NCI-H146 treated with DMSO at 0.1 percent for 48 hours (cell line): ENCODE results near the gene WNT1.

ENCODE experiments used
- DNase-seq: peaks from one replicate; lab custom pipeline; 2025; ENCODE audit not compliant: unreplicated experiment; lab: John Stamatoyannopoulos, UW

Gene WNT1

DNA sequence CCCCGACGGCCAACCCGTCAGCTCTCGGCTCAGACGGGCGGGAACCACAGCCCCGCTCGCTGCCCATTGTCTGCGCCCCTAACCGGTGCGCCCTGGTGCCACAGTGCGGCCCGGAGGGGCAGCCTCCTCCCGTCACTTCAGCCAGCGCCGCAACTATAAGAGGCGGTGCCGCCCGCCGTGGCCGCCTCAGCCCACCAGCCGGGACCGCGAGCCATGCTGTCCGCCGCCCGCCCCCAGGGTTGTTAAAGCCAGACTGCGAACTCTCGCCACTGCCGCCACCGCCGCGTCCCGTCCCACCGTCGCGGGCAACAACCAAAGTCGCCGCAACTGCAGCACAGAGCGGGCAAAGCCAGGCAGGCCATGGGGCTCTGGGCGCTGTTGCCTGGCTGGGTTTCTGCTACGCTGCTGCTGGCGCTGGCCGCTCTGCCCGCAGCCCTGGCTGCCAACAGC lies at the start of gene WNT1:
TSS of gene WNT1 (plus strand) at position 32 of the 450 bp plus-strand sequence. CDS start at position 361, 329 bp downstream.
- no peak for DNase-seq

DNA sequence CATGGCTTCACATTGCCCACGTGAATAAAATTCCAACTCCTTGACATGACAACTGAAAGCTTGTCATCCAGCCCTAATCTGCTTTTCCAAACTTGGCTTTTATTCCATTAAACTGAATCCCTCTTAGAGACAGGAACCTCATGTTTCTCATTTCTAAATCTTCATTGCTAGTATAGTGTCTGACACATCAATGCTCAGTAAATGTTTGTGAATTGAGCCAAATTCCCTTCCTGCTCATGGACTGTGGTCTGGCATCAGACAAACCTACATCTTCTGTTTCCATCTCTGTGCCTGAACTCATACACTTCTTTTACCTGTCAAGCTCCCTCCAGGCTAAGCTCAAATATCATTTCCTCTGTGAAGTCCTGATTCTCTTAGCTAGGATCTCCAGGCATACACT lies 48.6 kb upstream of the WNT1 start:
- no peak for DNase-seq

DNA sequence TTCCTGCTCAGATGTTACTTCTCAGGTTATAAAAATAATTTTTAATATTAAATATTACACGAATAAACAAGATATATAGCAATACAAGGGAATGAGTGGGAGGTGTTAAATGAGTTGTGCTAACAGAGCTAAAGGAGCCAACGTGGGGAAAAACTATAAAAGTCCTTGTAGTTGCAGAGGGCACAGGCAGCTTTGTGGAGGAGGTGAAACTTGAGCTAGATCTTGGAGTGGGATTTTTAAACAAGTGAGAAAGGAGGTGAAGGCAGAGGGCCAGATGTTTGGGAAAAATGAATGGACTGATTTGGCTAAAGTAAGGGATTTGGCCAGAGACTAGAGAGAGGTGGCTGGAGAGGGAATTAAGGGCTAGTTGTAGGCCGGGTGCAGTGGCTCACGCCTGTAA lies 47.6 kb upstream of the WNT1 start:
- no peak for DNase-seq

DNA sequence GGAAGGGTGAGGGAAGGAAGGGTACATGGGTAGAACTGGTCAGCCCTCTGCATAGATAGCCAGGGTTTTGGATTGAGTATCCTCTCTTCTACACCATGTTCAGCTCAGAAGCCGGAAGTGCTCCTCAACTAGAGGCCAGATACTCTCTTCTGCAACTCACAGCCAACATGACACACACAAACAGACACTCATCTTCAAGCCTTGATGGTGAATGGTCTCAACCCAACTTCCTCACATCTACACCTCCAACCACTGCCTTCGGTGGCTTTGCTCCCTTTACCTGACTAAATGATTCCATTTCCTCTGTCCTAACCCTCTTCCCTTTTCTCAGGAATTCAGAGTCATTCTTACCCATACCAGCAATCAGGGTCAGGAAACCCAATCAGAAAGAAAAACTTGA lies 45.2 kb upstream of the WNT1 start:
- DNase-seq: no peak

DNA sequence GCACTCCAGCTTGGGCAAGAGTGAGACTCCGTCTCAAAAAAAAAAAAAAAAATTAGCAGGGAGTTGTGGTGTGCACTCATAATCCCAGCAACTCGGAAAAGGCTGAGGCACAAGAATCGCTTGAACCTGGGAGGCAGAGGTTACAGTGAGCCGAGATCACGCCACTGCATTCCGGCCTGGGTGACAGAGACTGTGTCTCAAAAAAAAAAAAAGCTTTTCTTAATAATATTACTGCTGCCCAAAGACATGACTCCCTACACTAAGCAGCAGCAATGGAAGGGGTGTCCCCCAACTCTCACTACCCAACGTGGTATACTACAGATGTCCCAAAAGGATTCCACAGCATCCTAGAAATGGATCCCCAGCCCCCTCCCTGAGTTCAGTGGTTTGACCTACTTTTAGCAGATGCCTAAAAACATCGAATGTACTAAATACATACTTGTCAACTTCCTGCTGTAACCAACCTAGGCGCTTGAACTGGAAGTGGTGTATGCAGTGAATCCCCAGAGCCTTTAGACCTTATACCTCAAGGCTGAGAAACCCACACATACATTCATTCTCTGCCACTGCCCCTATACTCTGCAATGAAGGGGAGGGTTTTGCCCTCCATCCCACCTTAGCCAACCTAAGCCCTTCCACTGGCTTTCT lies 44.3 kb upstream of the WNT1 start:
- DNase-seq: no peak

DNA sequence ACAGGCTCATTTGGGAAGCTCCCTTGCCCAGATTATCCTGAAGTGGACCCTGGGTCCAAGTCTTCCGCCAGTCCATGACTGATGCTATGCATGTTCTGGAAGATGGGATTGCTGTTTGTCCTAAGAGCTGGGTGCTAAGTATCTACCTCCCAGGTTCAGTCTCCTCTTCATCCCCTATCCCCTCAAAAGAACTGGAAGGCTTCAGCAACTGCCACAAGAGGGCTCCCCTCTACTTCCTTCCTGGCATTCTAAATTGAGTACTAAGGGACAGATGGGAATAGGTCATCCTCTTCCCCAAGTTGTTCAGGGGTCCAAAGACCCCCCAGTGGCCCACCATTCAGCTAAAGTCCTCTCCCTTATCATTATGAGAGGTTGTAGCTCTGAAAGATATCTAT lies 43.8 kb upstream of the WNT1 start:
- DNase-seq: no peak

DNA sequence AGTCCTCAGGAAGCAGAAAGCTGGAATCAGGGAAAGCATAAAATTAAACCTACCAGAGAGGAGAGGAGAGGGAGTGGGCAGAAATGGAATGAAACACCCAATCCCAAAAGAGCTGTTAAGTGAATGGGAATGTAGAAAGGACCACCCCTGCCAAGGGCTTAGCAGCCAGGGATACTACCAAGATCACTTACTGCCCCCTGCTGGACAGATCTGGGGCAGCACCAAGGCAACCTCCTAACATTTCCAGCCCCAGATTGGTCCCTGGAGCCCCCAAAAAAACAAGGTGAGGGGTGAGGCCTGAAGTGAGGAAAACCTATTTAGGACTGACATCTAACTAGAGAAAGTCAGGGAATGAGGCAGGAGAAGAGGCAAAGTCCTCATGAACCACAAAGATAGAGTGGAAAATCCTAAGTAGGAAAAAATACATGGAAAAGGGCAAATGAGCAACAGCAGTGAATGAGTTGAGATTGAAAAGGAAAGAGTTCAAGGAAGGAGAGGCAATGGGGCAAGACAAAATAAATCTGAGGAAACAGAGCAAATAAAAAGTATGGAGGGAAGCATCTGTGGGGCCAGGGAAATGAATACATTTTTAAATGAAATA lies 41.6 kb upstream of the WNT1 start:
- DNase-seq: peak; percentile 34

DNA sequence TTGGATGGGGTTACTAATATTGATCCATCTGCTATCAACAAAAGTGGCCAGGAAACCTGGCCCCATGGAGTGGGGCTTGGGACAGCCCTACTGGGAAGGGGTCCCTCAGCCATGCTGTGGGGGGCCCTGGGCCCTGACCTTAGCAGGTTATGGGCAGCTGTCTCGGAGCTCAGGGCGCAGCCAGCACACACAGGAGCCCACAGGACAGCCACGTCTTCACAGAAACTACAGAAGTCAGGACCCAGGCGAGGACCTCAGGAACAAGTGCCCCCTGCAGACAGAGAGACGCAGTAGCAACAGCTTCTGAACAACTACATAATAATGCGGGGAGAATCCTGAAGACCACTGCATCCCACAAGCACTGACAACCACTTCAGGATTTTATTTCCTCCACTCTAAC lies 41.0 kb upstream of the WNT1 start:
- no peak for DNase-seq

DNA sequence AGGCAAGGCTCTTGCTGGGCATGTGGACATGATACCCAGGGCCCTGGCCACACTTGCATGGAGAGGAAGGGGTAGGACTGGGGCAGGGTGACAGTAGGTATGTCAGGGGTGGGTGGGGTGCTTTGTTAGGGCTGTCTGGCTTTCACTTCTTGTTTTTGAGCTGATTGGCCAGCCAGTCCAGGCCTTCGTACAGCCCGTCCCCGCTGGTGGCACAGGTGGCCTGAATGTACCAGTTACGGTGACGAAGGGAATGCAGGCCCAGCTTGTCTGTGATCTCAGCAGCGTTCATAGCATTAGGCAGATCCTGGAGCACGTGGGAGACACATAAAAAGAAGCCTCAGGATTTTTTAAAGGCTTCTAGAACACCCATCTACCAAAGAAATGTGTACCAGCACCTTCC lies 39.3 kb upstream of the WNT1 start:
- no peak for DNase-seq

DNA sequence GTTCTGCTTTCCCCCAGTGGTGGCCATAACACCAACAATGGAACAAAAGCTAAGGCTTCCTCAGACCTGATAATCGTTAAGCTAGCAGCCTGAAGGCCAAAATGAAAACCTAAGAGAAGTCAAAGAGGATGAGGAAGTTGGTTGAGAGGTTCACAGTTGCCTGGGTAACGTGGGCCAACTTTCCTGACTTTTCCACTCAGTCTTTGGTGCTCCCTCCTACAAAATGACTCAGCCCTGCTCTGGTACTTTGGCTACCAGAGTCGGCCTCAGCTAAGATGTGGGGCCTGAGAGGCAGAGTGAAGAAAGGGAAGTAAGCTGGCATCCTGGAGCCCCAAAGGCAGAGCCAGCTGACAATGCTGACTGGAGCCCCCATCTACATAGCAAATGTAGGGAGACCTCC lies 37.9 kb upstream of the WNT1 start:
- no peak for DNase-seq

DNA sequence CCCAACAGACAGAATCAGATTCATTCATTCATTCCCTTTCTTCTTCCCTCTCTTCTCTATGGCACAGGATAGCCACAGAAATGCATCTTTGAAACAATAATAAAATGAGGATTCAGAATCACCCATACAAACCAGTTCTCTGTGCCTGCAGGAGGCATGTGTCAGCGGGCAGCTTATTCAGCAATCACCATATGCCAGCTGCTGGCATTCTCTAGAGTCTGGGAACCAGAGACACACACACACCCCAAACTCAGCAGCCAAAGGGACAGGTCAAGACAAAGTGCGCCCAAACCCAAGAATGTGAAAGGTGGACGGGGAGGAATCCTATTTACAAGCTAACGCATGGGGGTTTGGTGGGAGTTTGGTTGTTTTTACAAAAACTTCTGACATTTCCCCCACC lies 34.9 kb upstream of the WNT1 start:
- DNase-seq: no peak

DNA sequence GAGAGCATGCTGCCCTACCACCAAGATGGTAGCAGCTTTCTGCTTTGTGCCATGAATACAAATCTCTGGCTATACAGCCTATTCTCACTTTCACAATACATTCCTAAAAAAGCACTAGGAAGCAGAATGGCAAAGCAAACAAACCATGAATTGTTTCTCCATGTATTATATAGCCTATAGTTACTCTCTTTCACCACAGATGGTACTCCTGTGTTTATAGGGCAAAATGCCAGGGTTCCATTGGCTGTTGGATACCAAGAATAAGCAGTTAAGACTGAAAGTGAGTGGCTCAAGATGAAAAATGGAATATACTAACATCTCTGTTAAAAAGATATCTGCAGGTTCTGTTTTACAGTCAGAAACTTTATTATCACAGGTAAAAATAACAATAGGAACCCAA lies 31.9 kb upstream of the WNT1 start:
- DNase-seq: peak; percentile 16

DNA sequence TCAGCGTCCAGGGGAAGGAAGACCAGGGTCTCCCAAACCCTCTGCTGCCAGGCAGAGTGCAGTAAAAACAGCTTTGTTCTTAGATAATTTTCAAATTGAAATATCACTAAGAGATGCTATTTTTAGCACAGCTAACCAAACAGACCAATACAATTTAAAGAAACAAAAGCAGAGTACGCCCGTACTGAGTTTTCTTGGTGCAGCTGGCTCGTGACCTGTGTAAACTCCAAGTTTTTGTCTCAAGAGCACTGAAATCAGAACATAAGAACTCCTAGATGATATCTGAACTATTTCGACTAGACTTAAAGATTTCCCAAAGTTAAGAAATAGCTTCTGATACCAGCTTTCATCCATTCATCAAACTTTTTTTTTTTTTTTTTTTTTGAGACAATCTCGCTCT lies 31.2 kb upstream of the WNT1 start:
- no peak for DNase-seq

DNA sequence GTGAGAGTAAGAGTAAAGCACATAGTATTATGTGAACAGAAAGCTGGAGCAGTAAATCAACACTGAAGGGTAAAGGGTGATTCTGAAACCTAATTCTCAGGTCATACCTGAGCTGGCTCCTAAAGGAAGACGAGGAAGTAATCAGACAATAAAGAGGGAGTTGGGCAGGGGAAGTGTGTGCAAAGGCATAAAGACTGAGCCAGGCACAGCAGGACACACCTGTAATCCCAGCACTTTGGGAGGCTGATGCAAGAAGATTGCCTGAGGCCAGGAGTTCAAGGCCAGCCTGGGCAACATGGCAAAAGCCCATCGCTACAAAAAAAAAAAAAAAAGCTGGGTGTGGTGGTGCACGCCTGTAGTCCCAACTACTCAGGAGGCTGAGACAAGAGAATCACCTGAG lies 30.4 kb upstream of the WNT1 start:
- no peak for DNase-seq

DNA sequence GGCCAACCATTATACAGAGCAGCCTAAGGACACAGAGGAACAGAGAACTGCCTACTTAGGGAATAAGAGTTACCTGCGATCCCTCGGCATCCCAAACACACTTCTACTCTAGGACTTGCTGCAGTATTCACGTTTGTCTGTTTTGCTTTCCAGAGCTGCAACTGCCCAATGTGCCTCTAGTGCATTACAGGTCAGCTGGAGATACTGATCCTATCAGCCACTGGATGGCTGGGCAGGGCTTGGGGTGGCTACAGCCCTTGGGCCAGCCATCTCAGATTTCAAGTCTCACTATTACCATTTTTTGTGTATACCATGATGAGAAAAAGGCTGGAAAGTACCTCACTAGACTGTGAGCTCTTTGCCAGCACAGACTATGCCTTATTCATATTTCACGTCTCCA lies 25.4 kb upstream of the WNT1 start:
- DNase-seq: no peak

DNA sequence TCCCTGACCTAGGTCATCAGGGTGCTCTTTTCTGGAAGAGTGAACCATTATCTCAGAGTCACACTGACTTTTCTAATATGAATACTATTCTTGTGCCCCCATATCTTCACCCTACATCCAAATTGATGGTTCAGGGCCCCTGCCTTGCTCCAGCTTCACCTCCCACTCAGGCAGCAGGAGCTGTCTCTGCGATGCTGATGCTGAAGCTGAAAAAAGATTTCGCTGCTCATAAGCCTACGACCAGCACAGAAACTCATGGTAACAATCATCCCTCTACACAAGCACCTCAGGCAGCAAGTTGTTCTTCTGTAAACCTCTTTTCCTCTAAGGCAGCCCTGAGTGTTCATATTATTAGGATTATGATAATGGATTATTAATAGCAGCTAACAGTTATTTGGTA lies 24.1 kb upstream of the WNT1 start:
- DNase-seq: no peak

DNA sequence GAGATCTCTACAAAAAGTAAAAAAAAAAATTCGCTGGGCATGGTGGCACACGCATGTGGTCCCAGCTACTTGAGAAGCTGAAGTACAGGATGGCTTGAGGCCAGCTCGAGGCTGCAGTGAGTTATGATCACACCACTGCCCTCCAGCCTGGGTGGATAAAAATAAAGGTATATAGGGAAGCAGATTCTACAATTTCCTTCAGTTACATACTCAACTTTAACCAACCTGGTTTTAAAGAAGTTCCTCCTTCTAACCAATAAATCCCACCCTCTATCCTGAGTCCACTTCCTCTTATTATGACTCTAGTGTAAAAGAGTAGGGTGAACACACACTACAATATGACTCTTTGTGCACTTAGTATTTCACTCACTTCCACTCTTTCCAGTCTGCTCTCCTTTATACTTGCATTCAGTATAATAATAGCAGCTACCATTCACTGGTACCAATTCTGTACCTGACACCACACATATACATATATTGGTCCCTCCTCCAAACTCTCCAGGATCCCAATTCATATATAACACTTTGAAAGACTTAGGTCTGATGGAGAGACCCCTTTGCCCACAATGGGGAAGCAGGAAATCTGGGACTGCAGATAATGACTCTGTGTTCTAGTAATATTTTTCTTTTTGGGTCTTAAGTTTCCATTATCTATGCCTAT lies 23.2 kb upstream of the WNT1 start:
- no peak for DNase-seq

DNA sequence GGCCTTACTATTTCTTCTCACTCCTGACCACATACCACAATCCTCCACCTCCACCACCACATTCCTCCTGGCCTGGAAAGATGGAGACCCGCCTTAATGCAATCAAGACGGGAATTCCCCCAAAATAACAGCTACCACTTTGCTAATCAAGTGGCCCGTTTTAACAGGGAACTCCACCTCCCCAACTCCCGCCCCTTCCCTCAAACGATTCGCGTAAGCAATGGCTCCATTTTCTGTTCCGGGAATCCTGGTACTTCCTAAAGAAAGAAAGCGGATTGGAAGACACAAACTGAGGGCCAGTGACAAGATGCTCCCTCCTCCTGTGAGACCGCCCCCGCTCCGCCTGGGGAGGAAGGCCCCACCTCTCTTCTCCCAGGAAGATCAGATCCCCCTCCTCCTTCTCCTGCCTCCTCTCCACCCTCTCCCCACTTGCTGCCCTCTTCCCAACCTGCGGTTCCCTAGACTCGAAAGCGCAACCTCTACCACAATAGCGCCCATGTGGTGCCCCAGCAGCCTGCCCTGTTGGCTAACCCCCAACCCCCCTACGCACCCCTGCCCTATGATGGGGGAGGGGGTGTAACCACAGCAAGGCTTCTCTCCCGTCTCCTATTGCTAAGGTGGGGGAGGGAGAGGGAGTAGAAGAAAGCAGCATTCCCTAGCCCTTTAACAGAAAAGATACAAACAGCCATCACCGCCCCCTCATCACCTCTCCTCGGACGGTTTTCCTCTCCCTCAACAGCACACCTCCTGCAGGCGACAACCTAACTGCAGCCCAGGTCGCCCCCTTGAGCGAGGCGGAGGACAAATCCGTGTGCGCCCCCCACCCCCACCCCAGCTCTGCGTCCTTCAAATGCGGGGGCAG lies 21.6 kb upstream of the WNT1 start:
- DNase-seq: peak; percentile 93

DNA sequence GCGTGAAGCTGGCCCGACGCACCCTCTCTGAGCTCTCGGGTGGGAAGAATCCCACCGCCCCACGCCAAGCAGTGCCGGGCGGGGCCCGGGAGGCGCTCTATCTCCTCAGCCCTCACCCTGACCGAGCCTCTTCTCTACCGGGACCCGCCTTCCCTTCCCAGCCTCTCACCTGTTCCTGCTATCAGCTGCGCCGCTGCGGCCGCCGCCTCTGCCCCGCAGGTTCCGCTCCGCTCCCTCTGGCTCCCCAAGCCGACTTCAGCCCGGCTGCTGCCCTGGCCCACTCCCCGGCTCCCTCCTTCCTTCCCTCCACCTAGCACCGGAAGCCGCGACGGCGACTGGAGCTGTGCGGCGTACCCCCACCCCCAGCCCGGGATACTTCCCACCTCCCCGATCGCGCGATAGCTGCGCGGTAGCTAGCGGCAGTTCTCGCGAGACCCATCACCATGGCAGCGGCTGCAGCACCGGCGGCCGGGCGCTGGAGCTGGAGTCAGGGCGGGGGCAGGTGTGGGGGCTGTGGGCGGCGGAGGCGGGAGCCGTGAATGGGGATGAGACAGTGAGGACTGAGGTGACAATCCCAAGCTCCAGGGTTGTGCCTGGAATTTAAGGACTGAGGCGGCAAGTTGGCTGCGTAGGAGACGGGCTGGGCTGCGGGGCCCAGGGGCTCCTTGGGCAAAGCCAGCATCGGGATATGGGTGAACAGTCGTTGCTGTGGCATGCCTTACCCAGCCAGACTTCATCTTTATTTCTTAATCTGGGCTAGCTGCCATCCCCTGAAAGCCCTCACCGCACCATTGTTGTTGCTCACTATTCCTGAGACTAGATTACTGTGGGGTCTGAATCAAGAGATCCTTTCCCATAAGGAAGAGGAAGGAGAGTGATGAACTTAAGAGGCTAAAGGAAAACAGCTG lies 20.7 kb upstream of the WNT1 start, which contains the start of gene ARF3:
TSS of gene ARF3 (minus strand) at position 347 of the 908 bp plus-strand sequence. CDS start 16,392 bp downstream, outside the sequence.
- DNase-seq: peak; percentile 94

DNA sequence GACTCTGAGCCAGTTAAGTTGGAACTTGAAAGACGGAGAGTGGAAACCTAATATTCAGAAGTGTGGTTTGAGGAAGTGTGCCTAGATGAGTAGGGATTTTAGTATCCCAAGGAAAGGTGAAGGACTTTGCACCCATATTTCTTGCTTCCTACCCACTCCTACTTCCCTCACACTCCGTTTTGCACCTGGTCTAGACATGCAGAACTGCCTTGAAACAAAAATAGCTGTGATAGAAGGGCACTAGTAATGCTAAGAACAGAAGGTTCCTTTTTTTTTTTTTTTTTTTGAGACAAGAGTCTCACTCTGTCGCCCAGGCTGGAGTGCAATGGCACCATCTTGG lies 20.1 kb upstream of the WNT1 start:
- DNase-seq: no peak

DNA sequence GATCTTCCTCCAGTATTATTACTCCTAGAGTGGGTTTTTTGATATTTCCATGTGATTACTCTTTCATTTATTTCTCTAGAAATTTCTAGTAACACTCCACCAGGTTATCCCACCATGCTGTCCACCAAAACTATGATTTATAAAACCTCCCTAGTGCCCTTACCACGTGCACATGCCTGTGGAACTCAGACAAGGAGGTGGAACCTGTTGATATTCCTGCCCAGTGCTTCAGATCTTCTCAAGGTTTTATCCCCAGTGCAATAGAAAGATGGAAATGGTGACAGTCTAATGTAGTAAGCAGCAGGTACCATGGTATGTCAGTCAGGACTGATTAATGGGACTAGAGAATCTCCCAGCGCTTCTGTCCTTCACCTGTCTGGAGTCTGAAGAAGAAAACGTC lies 17.3 kb upstream of the WNT1 start:
- no peak for DNase-seq
